HL-60 (cell line): ENCODE results near the gene FAM47E.

Experiments
- CTCF ChIP-seq: IDR thresholded peaks from one replicate; pipeline ENCODE4 v1.5.1; 2011; ENCODE audit warnings: low read length, control low read depth, inconsistent platforms; ENCODE audit not compliant: insufficient read depth
- REST ChIP-seq: IDR thresholded peaks from 2 replicates; pipeline ENCODE4 v1.6.1; 2012; ENCODE audit warnings: low read depth; ENCODE audit not compliant: insufficient replicate concordance
- SPI1 ChIP-seq: IDR thresholded peaks from 2 replicates; pipeline ENCODE4 v1.6.1; 2012; ENCODE audit warnings: low read depth, mild to moderate bottlenecking, borderline replicate concordance

GRCh38 chr4:76305033-76305687 is 53.6 kb downstream of the FAM47E start:
- no peak for TF ChIP-seq CTCF
- no peak for TF ChIP-seq REST
- TF ChIP-seq SPI1, result no peak
